HS-5 (cell line): ENCODE data around the gene CTCFL.
"Not testable (repeated sequence)": the region's sequence is repeated elsewhere in the genome, so short reads cannot be mapped to it uniquely, and the experiment has no call there.

ENCODE experiments used
- DNase-seq: peaks from one replicate; pipeline ENCODE4 v3.0.0-alpha.2; 2012; ENCODE audit warnings: low read depth

CTCFL gene

GRCh38 chr20:57480444-57481160 lies 44.3 kb downstream of the CTCFL start:
- DNase-seq = no peak

GRCh38 chr20:57479196-57479595 lies 45.7 kb downstream of the CTCFL start:
- DNase-seq = no peak

GRCh38 chr20:57478176-57478575 lies 46.8 kb downstream of the CTCFL start:
- DNase-seq = no peak

GRCh38 chr20:57476641-57477461 lies 48.1 kb downstream of the CTCFL start:
- no peak for DNase-seq

- no peak for DNase-seq
Observed at GRCh38 chr20:57476084-57476526, 48.8 kb downstream of the CTCFL start.

- DNase-seq = no peak
Observed at GRCh38 chr20:57475388-57476083, 49.4 kb downstream of the CTCFL start.

GRCh38 chr20:57474816-57475215 lies 50.1 kb downstream of the CTCFL start:
- DNase-seq = no peak

- no peak for DNase-seq
Observed at GRCh38 chr20:57474205-57474604, 50.7 kb downstream of the CTCFL start.

- no peak for DNase-seq
Observed at GRCh38 chr20:57473246-57474048, 51.5 kb downstream of the CTCFL start.

GRCh38 chr20:57472474-57472873 lies 52.5 kb downstream of the CTCFL start:
- not testable (repeated sequence) for DNase-seq

- DNase-seq = no peak
Observed at GRCh38 chr20:57471496-57472372, 53.2 kb downstream of the CTCFL start.

- DNase-seq = no peak
Observed at GRCh38 chr20:57470666-57471495, 54.1 kb downstream of the CTCFL start.

- DNase-seq = no peak
Observed at GRCh38 chr20:57470212-57470522, 54.8 kb downstream of the CTCFL start.

- no peak for DNase-seq
Observed at GRCh38 chr20:57469418-57470211, 55.3 kb downstream of the CTCFL start.

GRCh38 chr20:57468523-57469417 lies 56.2 kb downstream of the CTCFL start:
- DNase-seq = no peak

GRCh38 chr20:57467742-57468141 lies 57.2 kb downstream of the CTCFL start:
- DNase-seq = no peak

GRCh38 chr20:57465943-57466342 lies 59.0 kb downstream of the CTCFL start:
- DNase-seq = no peak

- no peak for DNase-seq
Observed at GRCh38 chr20:57465486-57465885, 59.5 kb downstream of the CTCFL start.
